HG02588 (cell line): ENCODE results near the gene KIF5A.
A peak's percentile ranks its signal among the peaks of the same experiment; 100 is the strongest.

Experiments
- ATAC-seq: cut with Tn5 transposase; IDR thresholded peaks from one replicate; pipeline ENCODE4 v1.9.1; 2021; ENCODE audit warnings: mild to moderate bottlenecking, moderate library complexity; ENCODE audit not compliant: unreplicated experiment

KIF5A gene

DNA sequence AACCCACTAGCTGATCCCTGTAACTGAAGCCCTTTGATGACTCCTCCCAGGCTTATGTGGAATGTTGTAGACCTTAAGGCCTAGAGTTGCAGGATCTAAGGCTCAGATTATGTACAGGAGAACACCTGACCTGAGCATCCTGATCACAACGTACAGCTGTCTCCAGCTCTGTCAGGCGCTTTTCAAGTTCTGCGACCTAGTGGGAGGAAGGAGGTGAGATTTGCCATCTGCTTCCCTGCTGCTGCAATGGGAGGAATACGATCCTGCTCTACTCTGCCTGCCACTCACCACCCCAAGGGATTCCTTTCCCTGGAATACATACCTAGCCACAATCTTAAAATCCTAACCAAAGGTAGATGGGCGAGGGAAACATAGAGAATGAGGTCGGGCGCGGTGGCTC, 16.7 kb upstream of the KIF5A start:
- no peak for ATAC-seq

DNA sequence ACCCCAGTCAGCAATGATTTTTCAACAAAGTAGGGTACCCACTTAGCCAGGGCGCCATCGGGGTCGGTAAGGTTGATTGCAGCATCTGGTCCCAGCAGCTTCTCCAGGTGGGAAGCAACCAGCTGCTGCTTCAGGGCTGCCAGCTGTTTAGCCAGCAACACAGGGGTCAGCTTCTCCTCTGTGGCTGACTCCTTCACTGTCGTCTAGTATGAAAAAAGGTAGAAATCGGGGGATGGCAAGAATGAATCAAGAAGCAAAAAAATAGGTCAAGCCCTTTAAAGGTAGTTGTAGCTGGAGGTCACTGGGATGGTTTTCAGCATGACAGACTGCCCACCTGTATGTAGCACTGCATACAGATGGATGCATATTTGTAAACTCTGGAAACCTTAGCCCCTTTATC, 15.6 kb upstream of the KIF5A start:
- no peak for ATAC-seq

DNA sequence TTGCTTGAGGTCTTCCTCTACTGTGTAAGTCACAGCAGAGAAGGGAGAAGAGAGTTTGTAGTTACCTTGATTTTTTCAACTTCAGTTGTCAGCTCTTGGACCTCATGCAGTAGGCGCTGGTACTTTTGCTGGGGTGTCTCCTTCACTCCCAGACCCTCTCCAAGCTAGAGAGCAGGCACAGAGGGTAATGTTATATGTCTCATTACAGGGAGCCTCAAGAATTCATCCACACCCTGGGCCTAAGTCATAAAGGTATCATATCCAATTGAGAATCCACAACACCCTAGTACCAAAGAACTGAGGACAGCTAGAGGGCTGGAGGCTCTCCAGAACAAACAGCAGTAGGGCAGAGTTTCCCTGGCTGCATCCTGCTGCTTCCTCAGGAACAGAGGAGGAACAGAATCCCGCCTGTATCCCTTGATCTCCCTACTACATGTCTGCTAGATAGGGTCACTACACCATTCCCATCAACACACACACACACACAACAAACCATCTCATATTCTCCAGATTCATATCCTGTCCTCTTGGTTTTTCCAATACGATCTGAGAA, 14.8 kb upstream of the KIF5A start:
- ATAC-seq = no peak

DNA sequence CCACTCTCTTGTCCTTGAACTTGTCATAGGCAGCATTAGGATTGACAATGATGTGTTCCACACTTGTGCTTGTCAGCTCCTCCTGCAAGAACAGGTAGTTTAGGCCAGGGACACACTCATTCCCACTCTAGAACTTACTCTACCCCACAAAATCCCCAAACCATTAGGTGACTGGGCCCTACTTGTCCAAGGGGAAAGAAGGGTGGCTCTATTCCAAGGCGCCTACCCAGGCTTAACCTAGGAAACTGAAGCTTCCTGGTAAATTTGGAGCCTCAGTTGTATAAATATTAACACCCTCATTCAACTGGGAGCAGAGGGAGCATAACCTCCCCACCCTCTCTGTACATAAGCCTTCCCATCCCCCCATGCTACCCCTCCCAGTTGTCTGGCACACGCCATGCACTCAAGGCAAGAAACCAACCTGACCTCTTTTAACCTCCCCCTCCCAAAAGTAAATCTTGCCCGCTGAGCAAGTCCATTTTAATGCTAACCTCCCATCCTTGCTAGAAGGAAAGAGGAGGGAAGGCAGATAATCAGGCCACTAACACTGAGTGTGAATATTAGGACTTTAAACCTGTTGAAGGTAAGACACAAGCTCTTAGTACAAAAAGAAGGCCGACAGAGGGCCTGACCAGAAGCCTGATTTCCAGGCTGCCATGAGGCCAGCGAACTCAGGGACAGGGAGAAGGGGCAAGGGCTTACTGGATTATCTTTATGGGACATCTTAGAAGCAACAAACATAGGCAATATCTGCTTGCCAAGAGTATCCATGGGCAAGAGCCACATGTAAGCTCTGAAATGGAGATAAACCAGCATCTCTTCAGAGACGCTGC, 13.9 kb upstream of the KIF5A start:
- no peak for ATAC-seq

DNA sequence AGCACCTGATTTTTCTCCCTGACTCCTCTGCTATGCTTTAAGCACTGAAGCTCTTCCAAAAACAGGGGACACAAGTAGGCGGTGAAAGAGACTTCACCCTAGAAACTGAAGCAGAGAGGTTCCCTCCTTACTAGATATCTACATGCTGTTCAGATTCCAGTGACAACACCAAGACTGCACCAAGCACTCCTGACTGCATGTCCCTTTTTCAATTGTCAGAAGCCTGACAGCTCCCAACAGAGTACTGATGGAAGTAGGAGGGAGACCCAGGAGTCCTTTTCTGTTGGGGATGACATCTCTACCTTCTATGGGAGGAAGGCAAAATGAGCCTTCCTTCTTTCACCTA, 13.3 kb upstream of the KIF5A start:
- no peak for ATAC-seq

DNA sequence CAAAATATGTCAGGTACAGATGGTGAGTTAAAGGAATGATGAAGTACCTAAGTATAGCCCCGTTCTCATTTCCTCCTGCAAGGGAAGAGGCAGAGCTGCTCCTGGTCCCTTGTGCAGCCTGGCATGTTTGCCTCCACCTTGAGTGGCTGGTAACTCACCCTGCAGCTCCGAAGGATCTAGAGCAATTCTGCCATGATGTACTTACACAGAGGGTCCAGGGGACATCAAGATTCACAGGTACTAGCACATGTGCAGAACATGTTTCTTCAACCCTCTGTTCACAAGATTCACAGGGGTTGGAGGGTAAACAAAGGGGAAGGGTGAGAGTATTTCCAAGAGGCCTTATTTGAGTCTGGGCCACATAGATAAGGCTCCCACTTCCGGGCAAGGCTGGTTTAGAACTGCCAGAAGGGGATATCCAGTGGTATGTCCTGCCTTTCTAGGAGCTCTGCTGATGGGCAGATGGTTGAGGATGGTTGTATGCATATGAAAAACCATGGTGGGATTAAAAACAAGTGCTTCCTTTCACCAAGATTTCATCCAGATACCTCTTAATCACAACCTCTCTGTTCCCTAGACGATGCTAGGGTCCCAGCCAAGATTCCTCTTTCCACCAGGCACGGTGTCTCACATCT, 10.6 kb upstream of the KIF5A start:
- ATAC-seq = no peak

DNA sequence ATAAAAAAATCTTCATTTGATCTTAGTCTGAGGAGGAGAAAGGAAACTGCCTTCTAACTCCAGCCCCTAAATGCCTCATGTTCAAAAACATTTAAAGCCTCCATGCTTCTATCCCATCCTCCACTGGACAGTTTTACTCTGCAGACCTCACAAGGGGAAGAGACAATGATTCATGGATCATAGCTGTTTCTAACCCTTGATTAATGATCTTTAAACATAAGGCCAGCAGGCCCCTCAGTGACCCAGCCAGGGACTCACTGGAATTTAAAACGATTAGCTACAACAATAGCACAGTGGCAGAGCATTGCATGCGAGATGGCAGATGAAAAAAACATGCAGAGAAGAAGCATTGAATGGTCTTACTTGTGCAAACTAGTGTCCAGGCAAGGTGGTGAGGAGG, 8.8 kb upstream of the KIF5A start:
- no peak for ATAC-seq

DNA sequence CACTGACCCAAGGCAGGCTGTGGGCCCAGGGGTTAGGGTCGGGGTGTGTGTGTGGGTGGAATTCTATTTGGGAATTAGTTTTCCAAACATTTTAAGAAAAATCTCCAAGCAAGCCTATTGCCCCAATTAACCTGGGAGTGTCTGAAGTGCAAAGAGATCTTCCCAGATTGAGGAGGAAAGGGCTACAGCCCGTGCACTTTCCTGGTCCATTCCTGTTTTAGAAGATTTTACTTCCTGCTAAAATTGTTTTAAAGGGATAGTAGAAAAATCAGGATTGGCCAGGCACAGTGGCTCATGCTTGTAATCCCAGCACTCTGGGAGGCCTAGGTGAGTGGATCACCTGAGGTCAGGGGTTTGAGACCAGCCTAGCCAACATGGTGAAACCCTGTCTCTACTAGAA, 8.1 kb upstream of the KIF5A start:
- no peak for ATAC-seq

DNA sequence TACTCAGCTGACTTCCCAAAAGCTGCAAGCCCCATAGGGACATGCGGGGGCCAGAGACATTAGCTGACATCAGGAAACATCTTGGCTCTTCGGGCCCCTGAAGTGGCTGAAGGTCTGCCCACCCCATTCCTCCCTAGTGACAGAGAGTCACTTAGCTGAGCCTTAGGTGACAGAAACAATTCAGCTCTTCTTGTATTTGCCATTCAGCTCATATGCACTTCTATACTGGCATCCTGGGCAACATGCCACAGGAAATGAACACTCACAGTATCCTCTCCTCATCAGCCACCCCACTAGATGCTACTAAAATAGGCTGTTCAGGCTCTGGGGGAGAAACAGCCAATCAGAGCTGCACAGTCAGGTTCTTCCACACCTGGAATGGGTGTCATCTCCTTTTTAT, 6.3 kb upstream of the KIF5A start:
- ATAC-seq = no peak

DNA sequence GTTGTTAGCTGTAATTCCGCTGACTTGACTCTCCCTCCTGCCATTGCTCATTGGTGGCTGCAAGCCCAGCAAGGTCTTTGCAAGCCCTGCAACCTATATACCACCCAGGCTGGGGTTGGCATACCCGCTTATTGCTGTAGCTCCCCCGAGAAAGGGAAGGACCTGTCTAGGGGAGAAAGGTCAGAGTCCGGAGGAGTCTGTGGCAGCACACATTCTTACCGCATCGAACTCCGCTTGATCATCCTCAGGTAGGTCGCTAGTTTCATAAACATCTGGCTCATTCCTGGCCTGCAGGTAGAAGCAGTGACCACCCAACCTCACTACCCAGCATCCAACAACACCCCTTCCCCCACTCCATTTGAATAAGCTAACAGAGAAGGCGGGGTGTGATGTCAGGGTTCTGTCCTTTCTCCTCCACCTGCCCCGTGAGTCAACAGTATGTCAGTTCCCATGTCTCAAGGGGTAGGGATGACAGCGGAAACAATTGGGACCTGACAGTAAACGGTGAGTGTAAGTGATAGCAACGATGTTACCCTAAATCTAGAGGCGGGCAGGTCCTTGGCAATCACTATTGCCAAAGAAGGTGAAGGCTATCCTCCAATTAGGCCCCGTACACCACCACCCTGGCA, 3.9 kb upstream of the KIF5A start:
- no peak for ATAC-seq

DNA sequence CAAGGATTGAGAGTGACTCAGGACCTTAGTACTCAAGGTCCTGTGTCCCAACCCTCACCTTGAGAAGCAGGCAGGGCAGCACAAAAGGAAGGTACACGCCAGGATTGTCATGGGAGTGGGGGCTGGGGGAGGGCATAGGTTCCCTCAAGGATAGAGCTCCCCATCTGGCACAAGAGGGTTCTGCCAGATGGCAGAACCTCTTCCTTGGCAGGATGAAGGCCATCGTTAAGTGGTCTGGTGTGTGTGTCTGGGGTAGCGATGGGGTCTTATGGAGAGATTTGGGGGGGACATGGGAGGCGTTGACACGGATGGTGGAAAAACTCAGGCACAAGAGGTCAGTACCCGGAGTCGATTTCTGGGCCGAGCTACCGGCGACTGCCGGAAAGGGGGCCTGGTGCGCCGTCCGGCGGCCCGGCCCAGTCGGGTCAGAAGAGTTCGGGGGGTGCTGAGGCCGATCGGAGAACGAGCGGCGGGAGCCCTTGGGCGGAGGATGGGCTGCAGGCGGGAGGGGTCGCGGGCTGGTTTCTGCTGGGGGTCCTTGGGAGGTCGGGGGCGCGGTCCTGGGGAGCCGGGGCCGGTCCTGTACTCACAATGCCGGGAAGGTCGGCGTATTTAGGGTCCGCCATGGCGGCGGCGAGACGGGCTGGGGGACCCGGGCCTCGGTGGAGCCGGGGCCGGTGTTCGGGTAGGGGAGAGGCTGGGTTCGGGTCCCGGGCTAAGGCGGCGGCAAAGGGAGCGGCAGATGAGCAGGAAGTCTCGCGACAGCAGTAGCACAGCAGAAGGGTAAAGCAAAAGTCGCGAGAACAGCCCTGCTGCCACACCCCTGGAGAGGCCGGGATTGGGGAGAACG, 3.2 kb upstream of the KIF5A start, which contains the start of gene DCTN2:
Gene DCTN2, minus strand, starts transcription at position 755 of the 850 bp plus-strand sequence. Its CDS starts 129 bp downstream, at position 626.
- peak; percentile 97 for ATAC-seq

DNA sequence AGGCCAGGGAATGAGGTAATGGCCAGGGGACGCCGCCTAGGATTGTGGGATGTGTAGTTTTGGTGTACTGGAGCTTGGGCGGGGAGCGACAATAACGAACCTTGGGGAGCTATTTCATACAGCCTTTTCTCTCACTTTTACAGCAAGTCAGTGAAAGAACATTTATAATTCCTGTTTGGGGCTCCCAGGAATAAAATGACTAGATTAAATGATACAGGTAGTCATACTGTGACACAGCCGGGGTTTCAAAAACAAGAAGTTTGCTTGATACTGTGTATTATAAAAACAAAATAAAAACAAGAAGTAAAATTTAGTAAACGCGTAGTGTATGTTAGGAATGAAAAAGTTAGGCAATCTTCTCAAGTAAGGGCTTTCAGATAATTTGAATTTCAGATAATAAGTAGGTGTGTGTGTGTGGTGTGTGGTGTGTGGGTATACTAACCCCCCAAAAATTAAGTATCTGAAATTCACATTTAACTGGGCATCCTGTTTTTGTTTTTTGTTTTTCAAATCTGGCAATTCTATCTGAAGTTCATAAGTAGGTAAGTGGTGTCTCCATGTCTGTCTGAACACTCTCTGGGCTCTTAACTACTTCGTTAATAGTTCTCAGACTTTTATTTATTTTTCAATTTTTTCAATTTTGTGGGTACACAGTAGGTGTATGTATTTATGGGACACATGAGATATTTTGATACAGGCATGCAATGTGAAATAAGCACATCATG, 2.4 kb upstream of the KIF5A start:
- no peak for ATAC-seq

DNA sequence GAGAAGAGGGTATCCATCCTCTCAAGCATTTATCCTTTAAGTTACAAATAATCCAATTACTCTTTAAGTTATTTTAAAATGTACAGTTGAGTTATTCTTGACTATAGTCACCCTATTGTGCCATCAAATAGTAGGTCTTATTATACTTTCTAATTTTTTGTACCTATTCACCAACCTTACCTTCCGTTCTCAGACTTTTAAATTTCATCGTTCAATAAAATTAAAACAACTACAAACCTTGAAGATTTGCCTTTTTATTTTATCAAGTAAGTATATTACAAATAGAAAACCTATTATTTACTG, 1.9 kb upstream of the KIF5A start:
- ATAC-seq = no peak

DNA sequence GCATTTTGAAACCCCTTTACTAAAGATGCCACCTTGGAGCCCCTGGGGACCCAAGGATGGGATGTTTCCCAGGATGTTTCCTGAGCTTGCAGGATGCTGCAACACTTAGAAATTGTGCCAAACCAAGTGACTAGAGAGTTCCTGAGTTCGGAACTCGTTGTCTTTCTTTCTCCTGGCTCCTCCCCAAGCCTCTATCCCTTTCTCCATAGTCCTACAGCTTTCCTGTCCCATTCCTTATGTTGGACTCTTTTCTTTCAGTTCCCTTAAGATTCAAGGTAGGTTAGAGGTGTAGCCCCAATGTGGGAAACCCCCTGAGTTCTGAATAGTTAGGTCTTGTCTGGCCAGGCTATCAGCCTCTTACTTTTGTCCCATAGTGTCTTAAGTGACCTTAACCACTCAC, 1.4 kb upstream of the KIF5A start:
- ATAC-seq = no peak

DNA sequence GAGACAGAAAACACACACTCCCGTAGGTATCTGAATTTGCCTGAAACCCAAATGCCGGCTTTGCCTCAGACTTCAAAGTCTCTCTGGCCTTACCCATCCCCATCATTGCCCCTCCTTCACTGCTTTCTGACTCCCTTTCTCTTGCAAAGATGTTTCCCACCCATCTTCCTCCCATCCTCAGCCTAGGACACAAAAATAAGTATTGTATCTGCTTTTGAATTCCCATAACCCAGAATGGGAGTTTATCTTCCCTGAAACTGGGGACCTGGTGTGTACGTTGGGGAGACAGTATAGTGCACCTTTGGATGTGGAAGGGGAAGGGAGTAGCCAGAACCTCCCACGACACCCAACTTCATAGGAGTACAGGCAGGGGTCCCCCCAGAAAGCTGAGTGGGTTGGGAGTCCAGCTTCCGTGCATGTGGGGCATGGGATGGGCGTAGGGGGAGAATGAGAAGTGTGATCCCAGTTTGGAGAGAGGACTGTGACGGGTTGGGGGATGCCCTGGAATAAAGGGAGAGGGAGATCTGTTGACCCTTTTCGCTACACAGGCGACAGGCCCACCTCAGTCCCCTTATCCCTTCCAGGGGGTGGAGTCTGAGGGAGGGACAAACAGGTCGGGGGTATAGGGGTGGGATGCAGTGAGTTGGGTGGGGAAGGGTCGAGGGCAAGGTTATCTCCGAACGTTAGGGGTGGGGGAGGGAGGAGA, 488 bp upstream of the KIF5A start:
- no peak for ATAC-seq

DNA sequence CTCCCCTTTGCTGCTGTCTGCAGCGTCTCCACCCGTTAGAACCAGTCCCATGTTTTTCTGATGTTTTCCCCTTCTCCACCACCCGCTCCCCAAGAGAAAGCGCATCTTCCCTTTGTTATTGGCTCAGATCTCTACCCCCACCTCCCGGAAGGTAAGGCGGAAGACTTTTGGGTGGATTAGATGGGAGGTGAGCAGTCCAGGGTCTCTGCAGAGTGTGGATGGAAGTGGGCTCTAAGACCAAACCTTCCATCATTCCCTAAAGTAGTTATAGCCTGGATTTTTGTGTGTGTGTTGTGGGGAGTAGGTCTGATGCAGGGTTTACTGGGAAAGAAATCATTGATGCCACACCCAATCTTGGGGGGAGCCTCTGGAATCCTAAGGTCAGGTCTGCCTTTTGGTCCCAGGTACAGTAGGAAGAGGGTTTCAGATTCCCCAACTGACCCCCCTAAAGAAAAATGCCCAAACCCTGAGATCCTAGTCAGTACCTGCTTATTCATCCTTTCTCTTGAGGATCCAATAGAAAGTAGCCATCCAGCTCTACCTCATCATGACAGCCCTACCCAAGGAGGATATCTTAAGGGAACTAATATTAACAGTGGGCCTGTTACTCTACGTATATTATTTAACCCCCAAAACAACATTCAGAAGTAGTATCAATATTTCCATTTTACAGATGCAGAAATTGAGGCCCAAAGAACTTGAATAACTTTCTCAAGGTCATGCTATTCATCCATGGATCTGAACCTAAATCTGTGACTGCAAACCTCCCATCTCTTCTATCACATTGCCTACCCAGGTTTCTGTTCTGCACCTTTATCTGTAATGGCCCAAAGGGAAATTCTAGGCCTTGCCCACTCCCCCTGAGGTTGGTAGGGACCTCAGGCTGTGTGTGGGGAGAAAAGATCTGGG, 1.1 kb downstream of the KIF5A start:
- ATAC-seq = no peak

DNA sequence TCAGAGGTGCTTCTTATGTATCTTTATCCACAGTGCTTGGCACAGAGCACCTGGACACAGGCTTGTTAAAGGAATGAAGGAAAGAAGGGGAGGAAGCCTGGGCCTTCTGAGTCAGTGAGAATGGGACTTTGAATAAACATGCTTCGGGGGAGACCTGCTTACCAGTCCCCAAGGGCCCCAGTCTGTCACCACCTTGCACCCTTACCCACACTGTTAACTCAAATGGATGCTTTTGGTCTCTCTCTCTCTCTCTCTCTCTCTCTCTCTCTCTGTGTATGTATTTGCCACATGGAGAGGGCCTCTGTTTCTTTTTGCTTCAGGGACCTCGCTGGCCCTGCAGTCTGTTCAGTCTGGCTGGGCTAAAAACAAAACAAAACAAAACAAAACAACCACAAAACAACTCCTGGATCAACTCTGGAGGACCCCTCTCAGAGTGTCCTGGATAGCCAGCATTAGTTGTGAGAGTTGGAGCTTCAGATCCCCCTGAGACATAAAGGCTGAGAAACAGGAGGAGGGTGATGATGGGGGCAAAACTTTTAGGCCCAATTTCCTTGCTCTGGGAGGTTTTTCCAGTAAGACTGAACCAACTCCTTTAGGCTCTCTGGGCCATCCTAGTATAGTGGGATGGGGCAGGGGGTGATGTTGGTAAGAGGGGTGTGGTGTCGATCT, 1.9 kb downstream of the KIF5A start:
- no peak for ATAC-seq

DNA sequence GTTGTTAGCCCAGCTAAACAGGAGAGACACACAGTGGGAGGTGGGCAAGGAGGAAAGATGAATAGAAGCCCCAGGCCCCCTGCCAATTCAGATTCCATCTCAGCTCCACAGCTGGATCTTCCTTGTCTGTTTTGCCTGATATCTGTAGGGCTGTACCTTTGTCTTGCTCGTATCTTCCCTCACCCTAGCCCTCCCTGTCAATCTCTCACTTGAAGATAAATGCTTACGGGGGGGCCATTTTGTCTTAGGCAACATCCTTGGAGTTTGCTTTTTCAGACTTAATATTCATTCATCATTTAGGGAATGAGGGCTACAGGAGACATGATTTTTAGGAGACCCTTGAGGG, 2.4 kb downstream of the KIF5A start:
- ATAC-seq = no peak
